ENCODE results near the gene ORM1.
A peak's percentile ranks its signal among the peaks of the same experiment; 100 is the strongest.

The ORM1 gene

GRCh38 chr9:114288193-114289091 lies 34.5 kb upstream of the ORM1 start:
- CTCF ChIA-PET, result interaction anchor here (1.0 kb wide), 1 partner anchor 16 kb away, joined by 3 read pairs; no protein-coding TSS in a partner anchor
- TF ChIP-seq FOXM1 (IDR thresholded peaks at IDR 0.05; ENCODE audit: borderline replicate concordance) (no peak), ARNT (IDR thresholded peaks at IDR 0.05) (no peak)
- POLR2A ChIA-PET, result no interaction called here
- DNase-seq (ENCODE audit: extremely low spot score), result no peak

DNA sequence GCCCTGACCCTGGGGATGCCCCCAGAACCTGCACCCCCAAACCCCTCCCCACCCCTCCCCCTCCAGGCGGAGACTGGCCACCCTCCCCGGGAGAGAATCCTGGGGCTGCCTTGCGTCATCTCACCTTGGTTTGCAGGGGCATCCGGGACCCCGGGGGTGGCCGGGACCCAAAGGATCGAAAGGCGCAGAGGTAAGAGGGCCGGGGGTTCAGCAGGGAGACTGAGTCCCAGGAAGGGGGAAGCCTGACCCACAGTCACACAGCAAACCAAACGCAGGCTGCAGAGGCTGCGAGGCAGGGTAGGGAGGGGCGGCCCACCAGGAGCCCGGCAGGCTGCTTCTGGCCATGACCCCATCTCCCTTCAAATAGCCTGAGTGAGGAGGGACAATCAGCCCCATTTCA lies 33.8 kb upstream of the ORM1 start:
- CTCF ChIA-PET, result interaction anchor here (1.0 to 2.9 kb wide), 2 partner anchors 16 to 181 kb away, joined by 3 to 37 read pairs; no protein-coding TSS in a partner anchor
- POLR2A ChIA-PET, result no interaction called here
- TF ChIP-seq HDGF (IDR thresholded peaks at IDR 0.05; ENCODE audit: borderline replicate concordance) (no peak), FOXM1 (IDR thresholded peaks at IDR 0.05; ENCODE audit: borderline replicate concordance) (no peak)
- no peak for DNase-seq (ENCODE audit: extremely low spot score)

GRCh38 chr9:114289571-114290481 lies 33.1 kb upstream of the ORM1 start:
- CTCF ChIA-PET, result interaction anchor here (1.5 to 2.9 kb wide), 7 partner anchors 19 to 207 kb away, joined by 4 to 37 read pairs (median 9); partner anchors contain the start of genes COL27A1 and KIF12
- no peak for DNase-seq (ENCODE audit: extremely low spot score)
- TF ChIP-seq FOXK2 (IDR thresholded peaks at IDR 0.05), result no peak
- POLR2A ChIA-PET, result no interaction called here

DNA sequence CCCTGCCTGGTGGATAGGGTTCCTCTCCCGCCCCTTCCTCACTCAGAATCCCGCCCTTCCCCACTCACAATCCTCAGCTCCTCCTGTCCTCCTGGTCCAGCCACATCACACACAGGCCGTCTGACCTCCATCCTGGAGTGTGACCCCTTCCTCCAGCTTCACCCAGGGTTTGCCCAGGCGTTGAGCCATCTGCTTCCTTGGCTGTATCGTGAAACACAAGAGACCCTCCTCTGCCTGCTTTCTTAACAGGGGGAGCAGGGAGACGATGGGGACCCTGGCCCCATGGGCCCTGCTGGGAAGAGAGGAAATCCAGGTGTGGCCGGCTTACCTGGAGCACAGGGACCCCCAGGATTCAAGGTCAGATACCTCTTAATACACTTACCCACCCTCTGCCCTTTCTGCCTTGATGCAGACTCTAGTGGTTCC lies 32.3 kb upstream of the ORM1 start:
- POLR2A ChIA-PET, result no interaction called here
- DNase-seq (ENCODE audit: extremely low spot score), result no peak
- CTCF ChIA-PET, result interaction anchor here (0.7 to 2.9 kb wide), 23 partner anchors 9 to 499 kb away, joined by 3 to 37 read pairs (median 5); partner anchors contain the start of genes COL27A1 and KIF12
- TF ChIP-seq ZNF384 (IDR thresholded peaks at IDR 0.05), result no peak
- TF ChIP-seq TARDBP (IDR thresholded peaks at IDR 0.05), result no peak
- no peak for TF ChIP-seq FOXM1 (IDR thresholded peaks at IDR 0.05; ENCODE audit: borderline replicate concordance)
- no peak for TF ChIP-seq FOXA1 (IDR thresholded peaks at IDR 0.05)
- no peak for TF ChIP-seq L3MBTL2 (conservative IDR thresholded peaks at IDR 0.05)
- TF ChIP-seq SP1 (IDR thresholded peaks at IDR 0.05), result no peak
- no peak for TF ChIP-seq NFRKB (IDR thresholded peaks at IDR 0.05)
- no peak for TF ChIP-seq BHLHE40 (IDR thresholded peaks at IDR 0.05; ENCODE audit: borderline replicate concordance)
- TF ChIP-seq FOXK2 (IDR thresholded peaks at IDR 0.05), result no peak

DNA sequence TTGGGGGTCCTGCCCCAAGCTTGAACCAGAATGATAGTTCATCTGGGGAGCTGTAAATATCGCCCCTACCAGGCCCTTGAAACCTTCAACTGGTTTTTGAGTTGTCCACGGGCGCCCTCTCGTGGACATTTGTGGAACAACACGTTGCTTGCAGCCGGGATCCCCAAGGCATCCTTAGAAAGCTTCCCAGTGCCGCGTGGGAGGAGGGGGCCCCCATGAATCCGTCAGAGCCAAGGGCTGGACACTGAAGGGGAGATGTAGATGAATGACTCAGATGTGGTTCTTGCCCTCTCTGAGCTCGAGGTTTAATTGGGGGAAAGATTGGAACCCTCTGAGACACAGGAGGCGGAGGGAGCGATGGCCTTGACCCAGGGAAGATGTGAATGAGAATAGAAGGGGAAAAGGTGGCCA lies 31.8 kb upstream of the ORM1 start:
- peak; percentile 73 for DNase-seq (ENCODE audit: extremely low spot score)
- CTCF ChIA-PET, result interaction anchor here (0.6 to 2.9 kb wide), 27 partner anchors 9 to 500 kb away, joined by 3 to 37 read pairs (median 4); partner anchors contain the start of genes COL27A1 and KIF12
- TF ChIP-seq ARNT (IDR thresholded peaks at IDR 0.05) (no peak), BHLHE40 (IDR thresholded peaks at IDR 0.05; ENCODE audit: borderline replicate concordance) (no peak), FOXK2 (IDR thresholded peaks at IDR 0.05) (no peak), CTBP1 (IDR thresholded peaks at IDR 0.05; ENCODE audit: borderline replicate concordance) (no peak), ELF4 (IDR thresholded peaks at IDR 0.05) (no peak)
- TF ChIP-seq, protein P1, sequence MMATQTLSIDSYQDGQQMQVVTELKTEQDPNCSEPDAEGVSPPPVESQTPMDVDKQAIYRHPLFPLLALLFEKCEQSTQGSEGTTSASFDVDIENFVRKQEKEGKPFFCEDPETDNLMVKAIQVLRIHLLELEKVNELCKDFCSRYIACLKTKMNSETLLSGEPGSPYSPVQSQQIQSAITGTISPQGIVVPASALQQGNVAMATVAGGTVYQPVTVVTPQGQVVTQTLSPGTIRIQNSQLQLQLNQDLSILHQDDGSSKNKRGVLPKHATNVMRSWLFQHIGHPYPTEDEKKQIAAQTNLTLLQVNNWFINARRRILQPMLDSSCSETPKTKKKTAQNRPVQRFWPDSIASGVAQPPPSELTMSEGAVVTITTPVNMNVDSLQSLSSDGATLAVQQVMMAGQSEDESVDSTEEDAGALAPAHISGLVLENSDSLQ (IDR thresholded peaks at IDR 0.05), result no peak
- POLR2A ChIA-PET, result no interaction called here

GRCh38 chr9:114291886-114292590 lies 30.9 kb upstream of the ORM1 start:
- ChIA-PET POLR2A (no interaction called here), CTCF (interaction anchor here (1.5 to 2.9 kb wide), 7 partner anchors 8 to 210 kb away, joined by 5 to 37 read pairs (median 9); no protein-coding TSS in a partner anchor)
- TF ChIP-seq FOXK2 (IDR thresholded peaks at IDR 0.05), result no peak
- no peak for TF ChIP-seq TARDBP (IDR thresholded peaks at IDR 0.05)
- TF ChIP-seq ZNF384 (IDR thresholded peaks at IDR 0.05), result no peak
- DNase-seq (ENCODE audit: extremely low spot score), result no peak

DNA sequence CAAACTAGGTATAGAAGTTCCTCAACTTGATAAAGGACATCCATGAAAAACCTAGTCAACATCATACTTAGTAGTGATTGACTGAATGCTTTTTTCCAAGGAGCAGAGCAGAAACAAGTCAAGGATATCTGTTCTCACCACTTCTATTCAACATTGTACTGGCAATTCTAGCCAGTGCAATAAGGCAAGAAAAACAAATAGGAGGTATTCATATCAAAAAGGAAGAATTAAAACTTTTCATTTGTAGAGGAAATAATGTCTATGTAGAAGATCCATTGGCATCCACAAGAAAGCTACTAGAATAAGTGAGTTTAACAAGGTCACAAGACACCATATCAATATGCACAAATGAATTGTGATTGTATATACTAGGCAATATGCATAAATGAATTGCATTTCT lies 28.2 kb upstream of the ORM1 start:
- ChIA-PET POLR2A (no interaction called here), CTCF (interaction anchor here (1.8 kb wide), 1 partner anchor 212 kb away, joined by 9 read pairs; no protein-coding TSS in a partner anchor)
- no peak for DNase-seq (ENCODE audit: extremely low spot score)
- TF ChIP-seq ZNF384 (IDR thresholded peaks at IDR 0.05) (no peak), CTBP1 (IDR thresholded peaks at IDR 0.05; ENCODE audit: borderline replicate concordance) (no peak), FOXK2 (IDR thresholded peaks at IDR 0.05) (no peak)

GRCh38 chr9:114296338-114296737 lies 26.6 kb upstream of the ORM1 start:
- DNase-seq (ENCODE audit: extremely low spot score), result no peak
- TF ChIP-seq FOXM1 (IDR thresholded peaks at IDR 0.05; ENCODE audit: borderline replicate concordance) (no peak), ELF4 (IDR thresholded peaks at IDR 0.05) (no peak), ARNT (IDR thresholded peaks at IDR 0.05) (no peak), SUZ12 (IDR thresholded peaks at IDR 0.05) (no peak), SP1 (IDR thresholded peaks at IDR 0.05) (no peak), BHLHE40 (IDR thresholded peaks at IDR 0.05; ENCODE audit: borderline replicate concordance) (no peak), LEF1 (IDR thresholded peaks at IDR 0.05; ENCODE audit: borderline replicate concordance) (no peak), HDGF (IDR thresholded peaks at IDR 0.05; ENCODE audit: borderline replicate concordance) (no peak)
- TF ChIP-seq, protein P1 (IDR thresholded peaks at IDR 0.05), result no peak
- CTCF ChIA-PET, result no interaction called here
- POLR2A ChIA-PET, result no interaction called here

All from HEK293T (cell line).